Right lobe of liver (tissue), 6 donors: ENCODE measurements around the gene FBN3. TPM values are rescaled to one million over a fixed set of nuclear protein-coding genes. Genes with fewer than 3 reads are reported as not detected.

ENCODE experiments used
- ATAC-seq, 4 donors: fragments of 200-7000 bp; cut with Tn5 transposase; one replicate each; pipeline ENCODE4 v1.9.1; 2020; ENCODE audit warnings: mild to moderate bottlenecking in 4 of 4, moderate library complexity in 4 of 4
- DNase-seq, 3 donors: peaks; one replicate each; pipeline ENCODE4 v3.0.0-alpha.2; 2020
- H3K27ac ChIP-seq, 3 donors: fragments of 200-600 bp; one replicate each; pipeline ENCODE4 v1.8.0; 2022
- H3K27me3 ChIP-seq, 2 donors: fragments of 200-600 bp; one replicate each; pipeline ENCODE4 v1.8.0; 2022
- H3K36me3 ChIP-seq, 4 donors: fragments of 200-600 bp; sonication (generic) in 1 of 4; one replicate each; pipeline versions ENCODE4 v1.5.1 to v1.8.0; 2017 to 2022; ENCODE audit warnings: control low read depth in 1 of 4
- H3K4me1 ChIP-seq, 4 donors: fragments of 200-600 bp; sonication (generic) in 1 of 4; one replicate each; pipeline versions ENCODE4 v1.5.1 to v1.8.0; 2017 to 2022; ENCODE audit warnings: control low read depth in 1 of 4
- H3K4me3 ChIP-seq, 3 donors: fragments of 200-600 bp; one replicate each; pipeline ENCODE4 v1.8.0; 2022
- H3K9me3 ChIP-seq, 4 donors: fragments of 200-600 bp; sonication (generic) in 1 of 4; one replicate each; pipeline versions ENCODE4 v1.5.1 to v1.8.0; 2017 to 2022; ENCODE audit warnings: control low read depth in 1 of 4
- CTCF ChIP-seq, 4 donors: fragments of 200-600 bp in 3 of 4; fragments of 450-650 bp in 1 of 4; IDR thresholded peaks; one replicate each; pipeline versions ENCODE4 v1.5.1 to v1.8.0; 2016 to 2022; ENCODE audit warnings: antibody characterized with exemption in 4 of 4, mild to moderate bottlenecking in 2 of 4
- POLR2A ChIP-seq: fragments of 450-650 bp; IDR thresholded peaks from one replicate; pipeline ENCODE4 v1.6.1; 2017; ENCODE audit warnings: antibody characterized with exemption, mild to moderate bottlenecking
- WGBS: methylation state at CpG from one replicate; pipeline ENCODE4 v1.1.6; 2018; ENCODE audit warnings: low coverage, low lambda C conversion rate; ENCODE audit not compliant: insufficient coverage; ENCODE audit errors: missing lambda C conversion rate; 5-methylcytosine and 5-hydroxymethylcytosine counted together
- intact Hi-C, 2 donors: fragments of 100-400 bp; cut with DNase I; formaldehyde crosslinking; loops; one replicate each; pipeline versions ENCODE4 v1.11.2 to v1.14.1; 2022
- total RNA-seq, 6 experiments: library from RNA; depleted of rRNA in 2 of 6; stranded (reverse); fragments of >200 nt in 2 of 6; fragmentation: NEBNext Ultra II Directional in 3 of 6; extraction: Animal tissue kit (Norgen Biotek cat#: 25700) in 3 of 6; gene quantifications; one replicate each; pipeline versions ENCODE4 v1.1.0 to v1.2.4, GENCODE V29; 2016 to 2023
- donor health status: DM: no; HTN: yes; CAD: no.
- donor health status: DM: no; HTN: no; CAD: no.
- donor health status: DM: no; HTN: no; CAD: no.
- donor health status: DM: no; HTN: yes; CAD: no.
- donor health status: DM: no; HTN: yes; CAD: no.

The FBN3 gene
- total RNA-seq, 6 experiments from 2014 or later, result 0.11 to 0.37 TPM; not detected in 4

GRCh38 chr19:8147582-8147978 is 1.8 kb downstream of the FBN3 start:
- Histone ChIP-seq H3K4me3 (no peak overlapping the region), H3K36me3 (no peaks in the 10 kb centered on the region), H3K4me1 (no peaks in the 10 kb centered on the region), H3K9me3 (no peaks in the 10 kb centered on the region), H3K27me3 (peaks cover 0 to 18% of the 10 kb centered on the region in 2 donors), H3K27ac (no peak overlapping the region)
- 45% methylated on average over 6 of the region's 7 CpGs for WGBS
- no peak for ATAC-seq
- intact Hi-C loops, result no loop called here
- DNase-seq, result no peak
- TF ChIP-seq POLR2A (no peak), CTCF (IDR thresholded peaks at IDR 0.05) (no peak)

GRCh38 chr19:8146877-8147581 is 2.4 kb downstream of the FBN3 start:
- H3K4me3 ChIP-seq, result no peak overlapping the region
- H3K27ac ChIP-seq, result no peak overlapping the region
- H3K4me1 ChIP-seq, result no peaks in the 10 kb centered on the region
- intact Hi-C loops, result no loop called here
- no peaks in the 10 kb centered on the region for H3K9me3 ChIP-seq
- peaks cover 0 to 18% of the 10 kb centered on the region in 2 donors for H3K27me3 ChIP-seq
- 66% methylated on average over 10 of the region's 27 CpGs for WGBS
- ATAC-seq (no peak), DNase-seq (no peak)
- H3K36me3 ChIP-seq, result no peaks in the 10 kb centered on the region
- TF ChIP-seq POLR2A (no peak), CTCF (IDR thresholded peaks at IDR 0.05) (no peak)

GRCh38 chr19:8144273-8144995 is 5.0 kb downstream of the FBN3 start:
- Histone ChIP-seq H3K9me3 (no peaks in the 10 kb centered on the region), H3K27ac (no peak overlapping the region), H3K4me1 (no peaks in the 10 kb centered on the region), H3K4me3 (no peak overlapping the region), H3K36me3 (no peaks in the 10 kb centered on the region), H3K27me3 (peaks cover 0 to 18% of the 10 kb centered on the region in 2 donors)
- intact Hi-C loops, result no loop called here
- 91% methylated on average over 10 of the region's 14 CpGs for WGBS
- ATAC-seq, result no peak
- TF ChIP-seq POLR2A, result no peak
- TF ChIP-seq CTCF (IDR thresholded peaks at IDR 0.05), result no peak
- DNase-seq, result no peak

- no peaks in the 10 kb centered on the region for H3K4me1 ChIP-seq
- H3K27me3 ChIP-seq, result peaks cover 0 to 4% of the 10 kb centered on the region in 2 donors
- TF ChIP-seq CTCF (IDR thresholded peaks at IDR 0.05), result no peak
- TF ChIP-seq POLR2A, result no peak
- ATAC-seq, result no peak
- H3K9me3 ChIP-seq, result no peaks in the 10 kb centered on the region
- H3K36me3 ChIP-seq, result no peaks in the 10 kb centered on the region
- no peak overlapping the region for H3K27ac ChIP-seq
- intact Hi-C loops, result no loop called here
- no peak for DNase-seq
- WGBS, result 82% methylated on average over 9 of the region's 10 CpGs
- H3K4me3 ChIP-seq, result no peak overlapping the region
These were observed 6.4 kb downstream of the FBN3 start for GRCh38 chr19:8143041-8143440.
